ENCODE results near the gene CYP24A1.

CYP24A1 gene

GRCh38 chr20:54173653-54174456, at the start of gene CYP24A1:
Gene CYP24A1, minus strand, starts transcription at chr20:54173986. Its CDS starts 407 bp downstream, at chr20:54173579.
- in situ Hi-C loops (cut with HindIII; ENCODE audit: low pct_ligation_motif_present, low pct_unique_long_range_greater_than_20kb, low sequenced_read_pairs): no loop called here
- no peak for DNase-seq

- in situ Hi-C loops (cut with HindIII; ENCODE audit: low pct_ligation_motif_present, low pct_unique_long_range_greater_than_20kb, low sequenced_read_pairs): no loop called here
- no peak for DNase-seq
These were observed 49.5 kb upstream of the CYP24A1 start for GRCh38 chr20:54223285-54223684.

GRCh38 chr20:54221996-54222890, 48.5 kb upstream of the CYP24A1 start:
- no peak for DNase-seq
- in situ Hi-C loops (cut with HindIII; ENCODE audit: low pct_ligation_motif_present, low pct_unique_long_range_greater_than_20kb, low sequenced_read_pairs): no loop called here

- DNase-seq: no peak
- in situ Hi-C loops (cut with HindIII; ENCODE audit: low pct_ligation_motif_present, low pct_unique_long_range_greater_than_20kb, low sequenced_read_pairs): no loop called here
These were observed 47.6 kb upstream of the CYP24A1 start for GRCh38 chr20:54221353-54221752.

- DNase-seq: no peak
- in situ Hi-C loops (cut with HindIII; ENCODE audit: low pct_ligation_motif_present, low pct_unique_long_range_greater_than_20kb, low sequenced_read_pairs): no loop called here
These were observed 46.9 kb upstream of the CYP24A1 start for GRCh38 chr20:54220722-54221121.

- in situ Hi-C loops (cut with HindIII; ENCODE audit: low pct_ligation_motif_present, low pct_unique_long_range_greater_than_20kb, low sequenced_read_pairs): no loop called here
- peak; percentile 53 for DNase-seq
These were observed 46.1 kb upstream of the CYP24A1 start for GRCh38 chr20:54219751-54220426.

GRCh38 chr20:54218470-54218869, 44.7 kb upstream of the CYP24A1 start:
- in situ Hi-C loops (cut with HindIII; ENCODE audit: low pct_ligation_motif_present, low pct_unique_long_range_greater_than_20kb, low sequenced_read_pairs): no loop called here
- no peak for DNase-seq

GRCh38 chr20:54217762-54218161, 44.0 kb upstream of the CYP24A1 start:
- DNase-seq: no peak
- in situ Hi-C loops (cut with HindIII; ENCODE audit: low pct_ligation_motif_present, low pct_unique_long_range_greater_than_20kb, low sequenced_read_pairs): no loop called here

GRCh38 chr20:54215157-54215789, 41.5 kb upstream of the CYP24A1 start:
- DNase-seq: no peak
- in situ Hi-C loops (cut with HindIII; ENCODE audit: low pct_ligation_motif_present, low pct_unique_long_range_greater_than_20kb, low sequenced_read_pairs): no loop called here

- in situ Hi-C loops (cut with HindIII; ENCODE audit: low pct_ligation_motif_present, low pct_unique_long_range_greater_than_20kb, low sequenced_read_pairs): no loop called here
- no peak for DNase-seq
These were observed 40.8 kb upstream of the CYP24A1 start for GRCh38 chr20:54214566-54214965.

- in situ Hi-C loops (cut with HindIII; ENCODE audit: low pct_ligation_motif_present, low pct_unique_long_range_greater_than_20kb, low sequenced_read_pairs): no loop called here
- no peak for DNase-seq
These were observed 39.1 kb upstream of the CYP24A1 start for GRCh38 chr20:54212871-54213270.

GRCh38 chr20:54212226-54212625, 38.4 kb upstream of the CYP24A1 start:
- in situ Hi-C loops (cut with HindIII; ENCODE audit: low pct_ligation_motif_present, low pct_unique_long_range_greater_than_20kb, low sequenced_read_pairs): no loop called here
- no peak for DNase-seq

GRCh38 chr20:54209216-54209813, 35.5 kb upstream of the CYP24A1 start:
- in situ Hi-C loops (cut with HindIII; ENCODE audit: low pct_ligation_motif_present, low pct_unique_long_range_greater_than_20kb, low sequenced_read_pairs): no loop called here

GRCh38 chr20:54208548-54209176, 34.9 kb upstream of the CYP24A1 start:
- peak; percentile 22 for DNase-seq

More at GRCh38 chr20:54209216-54209813, 35.5 kb upstream of the CYP24A1 start:
- no peak for DNase-seq

GRCh38 chr20:54207743-54208547, 34.2 kb upstream of the CYP24A1 start, which contains the start of gene PFDN4:
Gene PFDN4, plus strand, starts transcription at chr20:54208087. Its CDS starts 14 bp downstream, at chr20:54208101.
- in situ Hi-C loops (cut with HindIII; ENCODE audit: low pct_ligation_motif_present, low pct_unique_long_range_greater_than_20kb, low sequenced_read_pairs): no loop called here
- DNase-seq: peak; percentile 78

More at GRCh38 chr20:54208548-54209176, 34.9 kb upstream of the CYP24A1 start:
- in situ Hi-C loops (cut with HindIII; ENCODE audit: low pct_ligation_motif_present, low pct_unique_long_range_greater_than_20kb, low sequenced_read_pairs): no loop called here

GRCh38 chr20:54207053-54207742, 33.4 kb upstream of the CYP24A1 start:
- no peak for DNase-seq
- in situ Hi-C loops (cut with HindIII; ENCODE audit: low pct_ligation_motif_present, low pct_unique_long_range_greater_than_20kb, low sequenced_read_pairs): no loop called here
